Smooth muscle cell (in vitro differentiated cells): ENCODE results near the gene ZNF121. TPM values are rescaled to one million over a fixed set of nuclear protein-coding genes. Genes with fewer than 3 reads are reported as not detected.

Experiments used
- DNase-seq: peaks from one replicate; lab custom pipeline; 2025; ENCODE audit not compliant: unreplicated experiment; lab: John Stamatoyannopoulos, UW
- H2AFZ ChIP-seq: fragments of 200-600 bp; sonication (generic); 2 replicates; pipeline ENCODE4 v1.6.0; 2016; ENCODE audit warnings: antibody characterized with exemption, low read depth, mild to moderate bottlenecking
- H3F3A ChIP-seq: fragments of 200-600 bp; sonication (generic); 2 replicates; pipeline ENCODE4 v1.6.0; 2017; ENCODE audit warnings: antibody characterized with exemption, low read depth
- H3K27ac ChIP-seq: fragments of 200-600 bp; sonication (generic); 2 replicates; pipeline ENCODE4 v1.5.1; 2016; ENCODE audit warnings: low read depth, mild to moderate bottlenecking
- H3K27me3 ChIP-seq: fragments of 200-600 bp; sonication (generic); 2 replicates; pipeline ENCODE4 v1.6.1; 2016; ENCODE audit warnings: low read depth, mild to moderate bottlenecking
- H3K36me3 ChIP-seq: fragments of 200-600 bp; sonication (generic); 2 replicates; pipeline ENCODE4 v1.5.1; 2016; ENCODE audit warnings: low read depth
- H3K4me1 ChIP-seq: fragments of 200-600 bp; sonication (generic); 2 replicates; pipeline ENCODE4 v1.5.1; 2016; ENCODE audit warnings: low read depth
- H3K4me2 ChIP-seq: fragments of 200-600 bp; sonication (generic); 2 replicates; pipeline ENCODE4 v1.6.0; 2016; ENCODE audit warnings: mild to moderate bottlenecking
- H3K4me3 ChIP-seq: fragments of 200-600 bp; sonication (generic); 2 replicates; pipeline ENCODE4 v1.5.1; 2016; ENCODE audit warnings: mild to moderate bottlenecking
- H3K79me2 ChIP-seq: fragments of 200-600 bp; sonication (generic); 2 replicates; pipeline ENCODE4 v1.6.0; 2016; ENCODE audit warnings: low read depth, mild to moderate bottlenecking
- H3K9ac ChIP-seq: fragments of 200-600 bp; sonication (generic); 2 replicates; pipeline ENCODE4 v1.6.0; 2016; ENCODE audit warnings: low read depth
- H3K9me3 ChIP-seq: fragments of 200-600 bp; sonication (generic); replicated peaks from 2 replicates; pipeline ENCODE4 v1.5.1; 2016; ENCODE audit warnings: low read depth
- H4K20me1 ChIP-seq: fragments of 200-600 bp; sonication (generic); 2 replicates; pipeline ENCODE4 v1.6.0; 2016; ENCODE audit warnings: low read depth
- CTCF ChIP-seq: fragments of 200-600 bp; sonication (generic); IDR thresholded peaks from 2 replicates; pipeline ENCODE4 v1.5.1; 2017; ENCODE audit warnings: borderline replicate concordance, mild to moderate bottlenecking, antibody characterized with exemption; ENCODE audit not compliant: insufficient read depth, poor library complexity, severe bottlenecking
- WGBS: methylation state at CpG from one replicate; pipeline ENCODE4 v1.1.7; 2016; ENCODE audit warnings: low lambda C conversion rate; 5-methylcytosine and 5-hydroxymethylcytosine counted together
- polyA plus RNA-seq: library from polyadenylated mRNA; unstranded; fragments of >200 nt; fragmentation: Nextera tagmentation; extraction: Ambion mirVana; gene quantifications from 2 replicates; pipeline ENCODE4 v1.2.1, GENCODE V29; 2016
- total RNA-seq: library from RNA; depleted of rRNA; stranded (reverse); fragments of >200 nt; gene quantifications from 2 replicates; pipeline ENCODE4 v1.2.3, GENCODE V29; 2014

The ZNF121 gene
- total and polyA plus RNA-seq, 2 experiments from 2014 or later = 3.6 to 33.1 TPM

GRCh38 chr19:9580728-9581127 is 3.6 kb downstream of the ZNF121 start:
- H4K20me1 ChIP-seq = peaks cover 53% of the 10 kb centered on the region
- H3K9me3 ChIP-seq = peaks cover under 1% of the 10 kb centered on the region
- DNase-seq = no peak
- peaks cover 13% of the 10 kb centered on the region for H3K36me3 ChIP-seq
- H3K79me2 ChIP-seq = peaks cover 84% of the 10 kb centered on the region
- no peaks in the 10 kb centered on the region for H3K27me3 ChIP-seq
- H3K9ac ChIP-seq = no peak overlapping the region
- H3K4me2 ChIP-seq = no peak overlapping the region
- no peak overlapping the region for H2AFZ ChIP-seq
- H3K27ac ChIP-seq = no peak overlapping the region
- no peak for TF ChIP-seq CTCF
- no peaks in the 10 kb centered on the region for H3F3A ChIP-seq
- 91% methylated on average over 5 of the region's 5 CpGs for WGBS
- no peak overlapping the region for H3K4me3 ChIP-seq
- H3K4me1 ChIP-seq = peaks cover 14% of the 10 kb centered on the region

- Histone ChIP-seq H4K20me1 (no peaks in the 10 kb centered on the region), H3K27ac (no peak overlapping the region), H3F3A (peaks cover 13% of the 10 kb centered on the region), H3K4me1 (no peaks in the 10 kb centered on the region), H3K27me3 (no peaks in the 10 kb centered on the region), H2AFZ (no peak overlapping the region), H3K79me2 (peaks cover 95% of the 10 kb centered on the region), H3K9ac (no peak overlapping the region), H3K4me2 (no peak overlapping the region), H3K9me3 (peaks cover 62% of the 10 kb centered on the region), H3K4me3 (no peak overlapping the region), H3K36me3 (peaks cover 55% of the 10 kb centered on the region)
- 91% methylated on average over 6 of the region's 6 CpGs for whole genome bisulfite sequencing
- no peak for TF ChIP-seq CTCF
- DNase-seq = no peak
These were observed 14.0 kb downstream of the ZNF121 start for GRCh38 chr19:9570255-9570654.

GRCh38 chr19:9566729-9567128 is 17.6 kb downstream of the ZNF121 start:
- Histone ChIP-seq H3K27me3 (no peaks in the 10 kb centered on the region), H3K79me2 (peaks cover 87% of the 10 kb centered on the region)

More at GRCh38 chr19:9566729-9567128, 17.6 kb downstream of the ZNF121 start:
- DNase-seq = no peak
- H3K4me2 ChIP-seq = no peak overlapping the region
- H3K9ac ChIP-seq = no peak overlapping the region
- H3K36me3 ChIP-seq = peaks cover 87% of the 10 kb centered on the region
- no peaks in the 10 kb centered on the region for H3K4me1 ChIP-seq
- peak overlapping the region; percentile 28 for H3K4me3 ChIP-seq
- peaks cover 13% of the 10 kb centered on the region for H3F3A ChIP-seq
- H3K27ac ChIP-seq = no peak overlapping the region
- H2AFZ ChIP-seq = no peak overlapping the region
- no peak for TF ChIP-seq CTCF
- 89% methylated on average over 1 of the region's 1 CpG for WGBS
- H3K9me3 ChIP-seq = peaks cover 79% of the 10 kb centered on the region
- no peaks in the 10 kb centered on the region for H4K20me1 ChIP-seq
